HL-60 (cell line): Measurements from ENCODE around the gene ABCC1.

Experiments used
- DNase-seq, 2 experiments: peaks; one replicate each; pipeline ENCODE4 v3.0.0-alpha.2; 2010 to 2020; ENCODE audit warnings: low read depth in 1 of 2, low spot score in 1 of 2
- H3K27ac ChIP-seq: fragments of 250-450 bp; sonication (Bioruptor Pico); replicated peaks from 2 replicates; pipeline ENCODE4 v1.5.1; 2020; ENCODE audit warnings: mild to moderate bottlenecking, moderate library complexity
- H3K27me3 ChIP-seq: fragments of 250-450 bp; sonication (Bioruptor Pico); 2 replicates; pipeline ENCODE4 v1.5.1; 2021; ENCODE audit warnings: mild to moderate bottlenecking, moderate library complexity; ENCODE audit not compliant: insufficient read depth, poor library complexity, severe bottlenecking
- H3K4me3 ChIP-seq: replicated peaks from 2 replicates; pipeline ENCODE4 v1.5.1; 2011; ENCODE audit warnings: mild to moderate bottlenecking, control low read depth, low read length; ENCODE audit not compliant: insufficient read depth
- GABPA ChIP-seq: IDR thresholded peaks from 2 replicates; pipeline ENCODE4 v1.6.1; 2012; ENCODE audit warnings: low read depth
- POLR2AphosphoS5 ChIP-seq: IDR thresholded peaks from 2 replicates; pipeline ENCODE4 v1.6.1; 2012; ENCODE audit warnings: low read depth
- SPI1 ChIP-seq: IDR thresholded peaks from 2 replicates; pipeline ENCODE4 v1.6.1; 2012; ENCODE audit warnings: low read depth, mild to moderate bottlenecking, borderline replicate concordance
- TF ChIP-seq, protein P1 (sequence below): IDR thresholded peaks from one replicate; pipeline ENCODE4 v1.5.1; 2011; ENCODE audit warnings: low read length, control low read depth, inconsistent platforms; ENCODE audit not compliant: insufficient read depth
- TF ChIP-seq, protein P2 (sequence below): IDR thresholded peaks from 2 replicates; pipeline ENCODE4 v1.6.1; 2012; ENCODE audit warnings: low read depth; ENCODE audit not compliant: insufficient replicate concordance

ABCC1 gene

DNA sequence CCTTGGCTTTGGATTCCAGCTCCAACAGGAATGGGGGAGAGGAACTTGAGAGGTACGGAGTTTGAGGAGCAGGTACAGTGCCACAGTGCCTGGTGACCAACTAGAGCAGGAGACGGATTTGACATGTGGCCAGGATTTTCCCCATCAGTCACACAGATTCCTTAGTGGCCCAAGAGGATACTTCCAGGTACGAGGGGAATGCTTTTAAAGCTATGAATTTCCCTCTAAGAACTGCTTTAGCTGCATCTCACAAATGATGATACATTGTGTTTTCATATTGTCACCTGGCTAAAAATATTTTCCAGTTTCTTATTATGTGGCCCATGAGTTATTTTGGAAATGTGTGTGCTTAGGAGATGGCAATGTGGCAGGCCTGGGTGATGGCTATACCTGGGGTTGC is 175.6 kb downstream of the ABCC1 start:
- Histone ChIP-seq H3K27ac (no peak overlapping the region), H3K27me3 (no peaks in the 10 kb centered on the region), H3K4me3 (no peak overlapping the region)
- TF ChIP-seq, protein P1, sequence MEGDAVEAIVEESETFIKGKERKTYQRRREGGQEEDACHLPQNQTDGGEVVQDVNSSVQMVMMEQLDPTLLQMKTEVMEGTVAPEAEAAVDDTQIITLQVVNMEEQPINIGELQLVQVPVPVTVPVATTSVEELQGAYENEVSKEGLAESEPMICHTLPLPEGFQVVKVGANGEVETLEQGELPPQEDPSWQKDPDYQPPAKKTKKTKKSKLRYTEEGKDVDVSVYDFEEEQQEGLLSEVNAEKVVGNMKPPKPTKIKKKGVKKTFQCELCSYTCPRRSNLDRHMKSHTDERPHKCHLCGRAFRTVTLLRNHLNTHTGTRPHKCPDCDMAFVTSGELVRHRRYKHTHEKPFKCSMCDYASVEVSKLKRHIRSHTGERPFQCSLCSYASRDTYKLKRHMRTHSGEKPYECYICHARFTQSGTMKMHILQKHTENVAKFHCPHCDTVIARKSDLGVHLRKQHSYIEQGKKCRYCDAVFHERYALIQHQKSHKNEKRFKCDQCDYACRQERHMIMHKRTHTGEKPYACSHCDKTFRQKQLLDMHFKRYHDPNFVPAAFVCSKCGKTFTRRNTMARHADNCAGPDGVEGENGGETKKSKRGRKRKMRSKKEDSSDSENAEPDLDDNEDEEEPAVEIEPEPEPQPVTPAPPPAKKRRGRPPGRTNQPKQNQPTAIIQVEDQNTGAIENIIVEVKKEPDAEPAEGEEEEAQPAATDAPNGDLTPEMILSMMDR = no peak
- TF ChIP-seq SPI1 (no peak), POLR2AphosphoS5 (no peak), GABPA (no peak)
- TF ChIP-seq, protein P2, sequence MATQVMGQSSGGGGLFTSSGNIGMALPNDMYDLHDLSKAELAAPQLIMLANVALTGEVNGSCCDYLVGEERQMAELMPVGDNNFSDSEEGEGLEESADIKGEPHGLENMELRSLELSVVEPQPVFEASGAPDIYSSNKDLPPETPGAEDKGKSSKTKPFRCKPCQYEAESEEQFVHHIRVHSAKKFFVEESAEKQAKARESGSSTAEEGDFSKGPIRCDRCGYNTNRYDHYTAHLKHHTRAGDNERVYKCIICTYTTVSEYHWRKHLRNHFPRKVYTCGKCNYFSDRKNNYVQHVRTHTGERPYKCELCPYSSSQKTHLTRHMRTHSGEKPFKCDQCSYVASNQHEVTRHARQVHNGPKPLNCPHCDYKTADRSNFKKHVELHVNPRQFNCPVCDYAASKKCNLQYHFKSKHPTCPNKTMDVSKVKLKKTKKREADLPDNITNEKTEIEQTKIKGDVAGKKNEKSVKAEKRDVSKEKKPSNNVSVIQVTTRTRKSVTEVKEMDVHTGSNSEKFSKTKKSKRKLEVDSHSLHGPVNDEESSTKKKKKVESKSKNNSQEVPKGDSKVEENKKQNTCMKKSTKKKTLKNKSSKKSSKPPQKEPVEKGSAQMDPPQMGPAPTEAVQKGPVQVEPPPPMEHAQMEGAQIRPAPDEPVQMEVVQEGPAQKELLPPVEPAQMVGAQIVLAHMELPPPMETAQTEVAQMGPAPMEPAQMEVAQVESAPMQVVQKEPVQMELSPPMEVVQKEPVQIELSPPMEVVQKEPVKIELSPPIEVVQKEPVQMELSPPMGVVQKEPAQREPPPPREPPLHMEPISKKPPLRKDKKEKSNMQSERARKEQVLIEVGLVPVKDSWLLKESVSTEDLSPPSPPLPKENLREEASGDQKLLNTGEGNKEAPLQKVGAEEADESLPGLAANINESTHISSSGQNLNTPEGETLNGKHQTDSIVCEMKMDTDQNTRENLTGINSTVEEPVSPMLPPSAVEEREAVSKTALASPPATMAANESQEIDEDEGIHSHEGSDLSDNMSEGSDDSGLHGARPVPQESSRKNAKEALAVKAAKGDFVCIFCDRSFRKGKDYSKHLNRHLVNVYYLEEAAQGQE = no peak
- DNase-seq = no peak

DNA sequence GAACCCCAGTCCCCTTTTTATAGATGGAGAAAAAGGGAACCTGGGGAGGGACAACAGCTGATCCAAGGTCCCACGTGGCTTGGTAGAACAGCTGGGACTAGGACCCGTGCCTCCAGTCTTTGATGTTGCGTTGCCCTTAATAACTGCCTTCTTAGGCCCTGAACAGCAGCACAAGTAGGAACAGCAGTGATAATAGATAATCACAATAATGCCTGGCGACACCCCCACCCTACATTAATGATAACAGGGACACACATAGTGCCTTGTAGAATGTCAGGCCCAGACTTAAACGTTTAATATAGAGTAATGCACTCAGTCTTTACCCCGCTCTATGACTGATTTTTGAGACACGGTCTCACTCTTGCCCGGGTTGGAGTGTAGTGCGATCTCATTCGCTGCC is 177.5 kb downstream of the ABCC1 start:
- H3K27me3 ChIP-seq = no peaks in the 10 kb centered on the region
- H3K27ac ChIP-seq = peak overlapping the region; percentile 3; the same call in 1 of the 2 replicates
- TF ChIP-seq, protein P1 = no peak
- TF ChIP-seq, protein P2 = no peak
- no peak for TF ChIP-seq SPI1
- no peak for DNase-seq
- H3K4me3 ChIP-seq = no peak overlapping the region

DNA sequence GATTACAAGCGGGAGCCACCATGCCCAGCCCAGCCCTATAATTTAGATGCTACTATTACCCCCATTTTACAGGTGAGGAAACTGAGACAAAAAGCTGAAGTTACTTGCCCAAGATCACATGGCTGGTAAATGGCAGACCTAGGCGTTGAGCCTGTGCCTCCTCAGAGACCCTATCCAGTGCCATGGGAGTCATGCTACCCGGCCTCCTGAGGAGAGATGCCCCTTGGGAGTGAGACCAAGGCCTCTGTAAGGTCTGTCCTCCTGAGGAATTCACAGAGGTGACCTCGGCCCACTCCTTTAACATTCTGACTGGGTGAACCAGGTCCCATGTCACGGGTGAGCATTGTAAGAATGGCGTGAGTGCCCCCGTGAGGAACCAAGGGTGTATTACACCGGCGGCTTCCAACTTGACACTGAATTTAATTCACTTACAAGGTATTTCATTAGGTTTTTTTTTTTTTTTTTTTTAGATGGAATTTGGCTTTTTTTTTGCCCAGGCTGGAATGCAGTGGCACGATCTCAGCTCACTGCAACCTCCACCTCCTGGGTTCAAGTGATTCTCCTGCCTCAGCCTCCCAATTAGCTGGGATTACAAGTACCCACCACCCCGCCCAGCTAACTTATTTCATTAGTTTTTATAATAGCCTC is 178.2 kb downstream of the ABCC1 start:
- peak; percentile 41 to 80 for DNase-seq
- peak overlapping the region; percentile 3; the same call in 1 of the 2 replicates for H3K27ac ChIP-seq
- no peak overlapping the region for H3K4me3 ChIP-seq
- TF ChIP-seq SPI1 = no peak
- TF ChIP-seq, protein P2 = no peak
- TF ChIP-seq, protein P1 = peak; percentile 83
- TF ChIP-seq POLR2AphosphoS5 = no peak
- no peaks in the 10 kb centered on the region for H3K27me3 ChIP-seq
